CD14-positive monocyte (primary cell): ENCODE measurements around the gene AMBRA1. TPM values are rescaled to one million over a fixed set of nuclear protein-coding genes. Genes with fewer than 3 reads are reported as not detected.

Experiments
- DNase-seq, 3 donors: peaks; one replicate each; pipeline ENCODE4 v3.0.0-alpha.2; 2011 to 2022
- H2AFZ ChIP-seq: 2 replicates; pipeline ENCODE4 v1.6.0; 2012; ENCODE audit warnings: mild to moderate bottlenecking, low read depth, low read length, inconsistent platforms; ENCODE audit not compliant: insufficient read depth, poor library complexity, severe bottlenecking
- H3K27ac ChIP-seq, 2 donors: 1 replicate in 1 of 2; 2 replicates in 1 of 2; pipeline ENCODE4 v1.5.1; 2012 to 2013; ENCODE audit warnings: low read length in 2 of 2, control low read depth in 1 of 2, inconsistent platforms in 1 of 2, low read depth in 1 of 2, mild to moderate bottlenecking in 1 of 2
- H3K27me3 ChIP-seq, 2 donors: one replicate each; pipeline versions ENCODE4 v1.6.0 to v1.6.1; 2011 to 2013; ENCODE audit warnings: low read length in 2 of 2; ENCODE audit not compliant: control insufficient read depth in 2 of 2, insufficient read depth in 2 of 2
- H3K36me3 ChIP-seq, 2 donors: replicated peaks in 1 of 2; 1 replicate in 1 of 2; 2 replicates in 1 of 2; pipeline versions ENCODE4 v1.5.1 to v1.6.1; 2012 to 2013; ENCODE audit warnings: low read length in 2 of 2, control low read depth in 1 of 2, inconsistent platforms in 1 of 2, mild to moderate bottlenecking in 1 of 2; ENCODE audit not compliant: insufficient read depth in 2 of 2, control insufficient read depth in 1 of 2
- H3K4me1 ChIP-seq, 2 donors: 1 replicate in 1 of 2; 2 replicates in 1 of 2; pipeline versions ENCODE4 v1.5.1 to v1.6.1; 2012 to 2013; ENCODE audit warnings: low read length in 2 of 2, control low read depth in 1 of 2, inconsistent platforms in 1 of 2, mild to moderate bottlenecking in 1 of 2, moderate library complexity in 1 of 2; ENCODE audit not compliant: insufficient read depth in 2 of 2, control insufficient read depth in 1 of 2
- H3K4me2 ChIP-seq: replicated peaks from 2 replicates; pipeline ENCODE3; 2012; ENCODE audit warnings: low read length, moderate library complexity, mild to moderate bottlenecking; ENCODE audit not compliant: poor library complexity, severe bottlenecking; ENCODE audit errors: extremely low read depth
- H3K4me3 ChIP-seq, 3 experiments: fragments of 200-600 bp in 1 of 3; sonication (generic) in 1 of 3; replicated peaks in 1 of 3; 1 replicate in 2 of 3; 2 replicates in 1 of 3; pipeline ENCODE4 v1.5.1; 2011 to 2013; ENCODE audit warnings: low read length in 3 of 3, mild to moderate bottlenecking in 3 of 3, control low read depth in 2 of 3, low read depth in 2 of 3, inconsistent platforms in 1 of 3, moderate library complexity in 1 of 3
- H3K79me2 ChIP-seq: 2 replicates; pipeline ENCODE4 v1.6.0; 2012; ENCODE audit warnings: mild to moderate bottlenecking, control low read depth, inconsistent platforms, low read length, moderate library complexity; ENCODE audit not compliant: insufficient read depth
- H3K9ac ChIP-seq: 2 replicates; pipeline ENCODE4 v1.6.0; 2017; ENCODE audit warnings: low read length, mild to moderate bottlenecking; ENCODE audit not compliant: insufficient read depth, poor library complexity, severe bottlenecking
- H3K9me3 ChIP-seq, 2 donors: replicated peaks in 1 of 2; 1 replicate in 1 of 2; 2 replicates in 1 of 2; pipeline versions ENCODE4 v1.5.1 to v1.6.1; 2012 to 2013; ENCODE audit warnings: low read length in 2 of 2, control low read depth in 1 of 2; ENCODE audit not compliant: control insufficient read depth in 1 of 2, insufficient read depth in 1 of 2
- H4K20me1 ChIP-seq: 2 replicates; pipeline ENCODE4 v1.6.0; 2012; ENCODE audit warnings: mild to moderate bottlenecking, low read length, control low read depth, moderate library complexity; ENCODE audit not compliant: insufficient read depth
- H3K27ac Mint-ChIP-seq, 7 donors: one replicate each; pipeline ENCODE4 v1.8.0; 2020; ENCODE audit warnings: mild to moderate bottlenecking in 7 of 7, mixed read lengths in 7 of 7, moderate library complexity in 6 of 7, inconsistent platforms in 2 of 7
- H3K27me3 Mint-ChIP-seq, 3 donors: one replicate each; pipeline ENCODE4 v1.8.0; 2021 to 2022; ENCODE audit warnings: low read depth in 3 of 3, mild to moderate bottlenecking in 3 of 3, mixed read lengths in 3 of 3, moderate library complexity in 3 of 3, inconsistent platforms in 1 of 3
- H3K36me3 Mint-ChIP-seq, 2 donors: one replicate each; pipeline ENCODE4 v1.8.0; 2020; ENCODE audit warnings: mixed read lengths in 2 of 2, inconsistent platforms in 1 of 2, mild to moderate bottlenecking in 1 of 2
- H3K4me1 Mint-ChIP-seq: one replicate; pipeline ENCODE4 v1.8.0; 2020; ENCODE audit warnings: mild to moderate bottlenecking, mixed read lengths
- H3K4me3 Mint-ChIP-seq, 2 donors: one replicate each; pipeline ENCODE4 v1.8.0; 2020; ENCODE audit warnings: mild to moderate bottlenecking in 2 of 2, mixed read lengths in 2 of 2, moderate library complexity in 1 of 2
- H3K9me3 Mint-ChIP-seq, 7 donors: one replicate each; pipeline ENCODE4 v1.8.0; 2020 to 2022; ENCODE audit warnings: mixed read lengths in 7 of 7, mild to moderate bottlenecking in 6 of 7, moderate library complexity in 6 of 7, inconsistent platforms in 2 of 7
- CTCF ChIP-seq: fragments of 200-600 bp; IDR thresholded peaks from one replicate; pipeline ENCODE4 v1.8.0; 2022; ENCODE audit warnings: antibody characterized with exemption, mild to moderate bottlenecking
- WGBS: methylation state at CpG from one replicate; pipeline ENCODE4 v1.1.5; 2013; ENCODE audit warnings: missing lambda C conversion rate; ENCODE audit not compliant: insufficient coverage; 5-methylcytosine and 5-hydroxymethylcytosine counted together
- intact Hi-C, 2 donors: fragments of 100-400 bp; cut with micrococcal nuclease; formaldehyde crosslinking; loops; one replicate each; pipeline versions ENCODE4 v1.15.0 to v1.15.1; 2023
- polyA plus RNA-seq, 3 donors: library from polyadenylated mRNA; depleted of rRNA in 1 of 3; unstranded in 2 of 3; stranded (reverse) in 1 of 3; fragments of 300-500 nt in 2 of 3; fragments of >200 nt in 1 of 3; fragmentation: Illumina TruSeq in 2 of 3; gene quantifications; 1 replicate in 2 of 3; 2 replicates in 1 of 3; pipeline ENCODE4 v1.2.3, GENCODE V29; 2012 to 2021

AMBRA1 gene
- polyA plus RNA-seq, 3 donors, result 2.1 to 6.1 (median 3.8) TPM

GRCh38 chr11:46350695-46351094 is 243.1 kb downstream of the AMBRA1 start:
- Mint-ChIP-seq H3K9me3 (no peaks in the 10 kb centered on the region), H3K36me3 (peaks cover 14 to 58% of the 10 kb centered on the region in 2 donors), H3K4me3 (no peak overlapping the region), H3K4me1 (peaks cover 80% of the 10 kb centered on the region), H3K27me3 (no peaks in the 10 kb centered on the region), H3K27ac (peak overlapping the region in 3 of 7 donors; percentile 33 to 85 (median 82))
- peaks cover 62 to 84% of the 10 kb centered on the region in 2 donors for H3K4me1 ChIP-seq
- peaks cover 24 to 45% of the 10 kb centered on the region in 2 donors for H3K36me3 ChIP-seq
- H3K79me2 ChIP-seq, result peaks cover 98% of the 10 kb centered on the region
- H3K27me3 ChIP-seq, result no peaks in the 10 kb centered on the region
- no peak overlapping the region for H3K4me3 ChIP-seq
- no peak overlapping the region for H2AFZ ChIP-seq
- no peak overlapping the region for H3K4me2 ChIP-seq
- DNase-seq, result no peak
- no peaks in the 10 kb centered on the region for H3K9me3 ChIP-seq
- intact Hi-C loops, result no loop called here
- no CpG with 5 or more reads among the region's 3 CpGs for WGBS
- peak overlapping the region; percentile 25 for H3K9ac ChIP-seq
- H3K27ac ChIP-seq, result peak overlapping the region in 1 of 2 donors; percentile 70
- H4K20me1 ChIP-seq, result peaks cover 97% of the 10 kb centered on the region
- no peak for TF ChIP-seq CTCF

GRCh38 chr11:46348566-46349401 is 245.0 kb downstream of the AMBRA1 start:
- Mint-ChIP-seq H3K4me3 (peak overlapping the region; percentile 78 to 85), H3K27ac (peak overlapping the region; percentile 3 to 85 (median 71)), H3K4me1 (peaks cover 83% of the 10 kb centered on the region), H3K36me3 (peaks cover 12 to 53% of the 10 kb centered on the region in 2 donors), H3K9me3 (peaks cover 0 to 4% (median 0%) of the 10 kb centered on the region in 7 donors), H3K27me3 (no peaks in the 10 kb centered on the region)
- no peak overlapping the region for H2AFZ ChIP-seq
- intact Hi-C loops, result loop anchor here in 1 of 2 donors (10.0 kb wide), 1 partner anchor 224 kb away; the partner anchor contains the start of gene PHF21A
- H3K4me1 ChIP-seq, result peaks cover 70 to 84% of the 10 kb centered on the region in 2 donors
- peak overlapping the region in 1 of 2 donors; percentile 63 for H3K27ac ChIP-seq
- DNase-seq, result no peak
- 15% methylated on average over 15 of the region's 18 CpGs for WGBS
- H3K9ac ChIP-seq, result peak overlapping the region; percentile 57
- no peaks in the 10 kb centered on the region for H3K9me3 ChIP-seq
- TF ChIP-seq CTCF, result no peak
- H3K4me3 ChIP-seq, result peak overlapping the region in 2 of 3 experiments; percentile 66 to 84
- peaks cover 98% of the 10 kb centered on the region for H3K79me2 ChIP-seq
- H4K20me1 ChIP-seq, result peaks cover 83% of the 10 kb centered on the region
- H3K36me3 ChIP-seq, result peaks cover 23 to 35% of the 10 kb centered on the region in 2 donors
- peak overlapping the region; percentile 86 for H3K4me2 ChIP-seq
- H3K27me3 ChIP-seq, result no peaks in the 10 kb centered on the region
